ENCODE measurements around the gene CAMK1D.

Gene CAMK1D

DNA sequence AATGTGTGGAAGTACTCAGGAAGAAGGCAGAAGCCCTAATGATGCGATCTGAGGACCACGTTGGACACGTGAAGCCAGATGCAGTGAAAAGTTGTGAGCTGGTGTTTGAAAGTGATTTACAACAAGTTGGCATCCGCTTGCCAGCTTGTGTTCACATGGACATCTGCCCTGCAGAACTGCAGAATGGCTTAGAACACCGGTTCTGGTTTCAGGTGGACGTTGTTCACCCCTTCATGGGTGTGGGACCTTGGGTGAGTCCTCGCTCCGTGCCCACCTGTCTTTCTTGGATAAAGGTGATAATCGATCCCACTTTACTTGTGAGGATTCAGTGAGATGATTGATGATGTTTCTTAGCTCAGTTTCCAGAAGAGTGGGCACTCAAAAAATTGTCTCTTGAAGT is 53.8 kb downstream of the CAMK1D start:
- DNase-seq (ENCODE audit: low spot score) = no peak

DNA sequence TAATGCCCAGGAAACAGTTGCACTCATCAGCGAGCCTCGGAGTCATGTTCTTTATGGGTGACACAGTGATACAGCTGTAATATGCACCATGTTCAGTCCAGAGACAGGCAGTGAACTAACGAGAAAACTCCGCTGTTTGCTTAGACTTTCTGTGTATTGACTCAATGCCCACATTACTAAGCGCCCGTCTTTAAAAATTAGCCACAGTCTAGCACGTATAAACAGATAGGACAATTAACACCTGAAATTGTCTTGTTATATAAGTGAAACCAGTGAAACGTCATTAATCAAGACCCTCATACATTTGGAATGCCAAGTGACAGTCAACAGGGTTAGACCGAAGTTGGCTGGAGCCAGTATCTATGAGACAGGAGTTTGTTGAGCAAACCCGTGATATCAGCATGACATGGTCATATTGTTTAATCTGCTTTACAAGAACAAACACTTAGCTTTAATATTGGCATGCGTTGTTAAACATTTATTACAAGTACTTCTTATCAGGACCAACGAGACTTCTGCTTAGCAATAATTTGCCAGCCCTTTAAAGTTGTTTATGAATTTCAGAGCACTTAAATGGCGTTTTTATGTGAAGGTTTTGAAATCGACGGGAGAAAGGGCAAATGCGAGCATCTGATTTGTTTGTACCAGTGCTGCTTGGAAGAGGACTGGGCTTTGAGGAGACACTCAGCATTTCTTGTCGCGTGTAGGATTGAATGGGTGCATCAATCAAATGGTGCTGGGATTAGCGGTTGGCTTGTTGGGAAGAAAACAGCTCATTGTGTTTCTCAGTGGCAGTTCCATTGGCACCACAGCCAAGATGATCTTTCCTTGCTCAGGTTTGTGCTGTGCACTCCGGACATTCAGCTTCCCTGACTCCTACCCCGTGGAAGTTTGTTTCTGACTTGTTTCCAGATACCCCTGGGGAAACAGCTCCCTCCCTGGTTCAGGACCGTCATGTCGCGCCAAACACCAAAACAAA is 56.3 kb downstream of the CAMK1D start:
- DNase-seq (ENCODE audit: low spot score) = no peak

DNA sequence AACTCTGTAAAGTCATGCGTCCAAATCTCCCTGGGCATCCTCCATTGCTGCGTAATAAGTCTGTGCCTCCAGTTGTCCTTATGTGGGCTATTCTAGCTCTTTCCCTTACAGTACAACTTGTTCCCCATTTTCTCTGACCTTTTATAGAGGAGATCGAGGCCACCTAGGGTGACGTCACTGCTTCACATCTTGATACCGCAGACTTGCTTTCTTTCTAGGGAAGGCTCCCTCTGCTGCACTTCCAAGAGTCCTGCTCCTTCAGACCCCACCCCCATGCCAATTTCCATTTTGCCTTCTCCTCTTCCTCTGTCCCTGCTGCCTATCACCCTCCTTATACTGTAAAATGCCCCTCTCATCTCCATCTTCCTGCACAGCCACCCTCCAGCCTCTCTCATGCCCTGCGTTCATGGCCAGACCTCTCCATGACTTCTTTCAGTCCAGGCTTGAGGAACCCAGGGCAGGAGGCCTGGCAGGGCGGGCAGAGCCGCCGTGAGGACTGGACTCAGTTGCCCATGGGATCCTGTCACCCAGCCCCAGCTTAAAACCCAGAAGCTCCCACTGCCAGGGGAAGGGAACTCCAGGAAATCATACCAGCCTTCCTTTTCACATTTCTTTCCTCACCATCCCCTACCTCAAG is 57.5 kb downstream of the CAMK1D start:
- no peak for DNase-seq (ENCODE audit: low spot score)

DNA sequence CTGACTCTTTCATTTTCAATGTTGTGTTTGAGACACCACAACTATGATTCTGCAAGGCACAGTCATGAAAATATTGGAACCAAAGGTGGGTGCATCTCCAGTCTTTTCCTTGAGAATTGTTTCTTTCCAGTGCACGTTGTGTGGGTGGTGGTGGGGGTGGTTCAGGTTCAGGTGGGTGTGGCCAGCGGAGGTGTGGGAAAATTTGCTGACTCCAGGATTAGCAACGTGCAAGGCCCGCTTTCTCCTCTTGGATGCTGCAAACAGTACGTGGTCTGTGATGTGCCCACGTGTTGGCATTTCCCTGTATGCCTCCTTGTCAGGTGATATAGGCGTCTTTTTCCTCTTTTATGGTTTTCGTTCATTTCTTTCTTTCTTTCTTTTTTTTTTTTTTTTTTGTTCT is 59.1 kb downstream of the CAMK1D start:
- DNase-seq (ENCODE audit: low spot score) = no peak

GRCh38 chr10:12409161-12409560 is 59.8 kb downstream of the CAMK1D start:
- DNase-seq (ENCODE audit: low spot score) = no peak

DNA sequence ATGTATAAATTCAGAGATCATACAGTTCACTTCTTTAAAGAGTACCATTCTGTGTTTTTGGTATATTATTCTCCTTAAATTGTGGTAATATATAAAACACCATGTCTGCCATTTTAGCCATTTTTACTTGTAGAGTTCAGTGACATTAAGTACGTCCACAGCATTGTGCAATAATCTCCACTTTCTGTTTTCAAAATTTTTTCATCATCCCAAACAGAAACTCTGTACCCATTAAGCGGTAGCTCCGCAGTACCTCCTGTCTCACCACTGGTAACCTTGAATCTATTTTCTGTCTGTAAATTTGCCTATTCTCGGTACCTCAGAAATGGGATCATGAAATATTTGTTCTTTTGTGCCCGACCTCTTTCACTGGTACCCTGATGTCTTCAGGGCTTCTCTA is 60.3 kb downstream of the CAMK1D start:
- no peak for DNase-seq (ENCODE audit: low spot score)

DNA sequence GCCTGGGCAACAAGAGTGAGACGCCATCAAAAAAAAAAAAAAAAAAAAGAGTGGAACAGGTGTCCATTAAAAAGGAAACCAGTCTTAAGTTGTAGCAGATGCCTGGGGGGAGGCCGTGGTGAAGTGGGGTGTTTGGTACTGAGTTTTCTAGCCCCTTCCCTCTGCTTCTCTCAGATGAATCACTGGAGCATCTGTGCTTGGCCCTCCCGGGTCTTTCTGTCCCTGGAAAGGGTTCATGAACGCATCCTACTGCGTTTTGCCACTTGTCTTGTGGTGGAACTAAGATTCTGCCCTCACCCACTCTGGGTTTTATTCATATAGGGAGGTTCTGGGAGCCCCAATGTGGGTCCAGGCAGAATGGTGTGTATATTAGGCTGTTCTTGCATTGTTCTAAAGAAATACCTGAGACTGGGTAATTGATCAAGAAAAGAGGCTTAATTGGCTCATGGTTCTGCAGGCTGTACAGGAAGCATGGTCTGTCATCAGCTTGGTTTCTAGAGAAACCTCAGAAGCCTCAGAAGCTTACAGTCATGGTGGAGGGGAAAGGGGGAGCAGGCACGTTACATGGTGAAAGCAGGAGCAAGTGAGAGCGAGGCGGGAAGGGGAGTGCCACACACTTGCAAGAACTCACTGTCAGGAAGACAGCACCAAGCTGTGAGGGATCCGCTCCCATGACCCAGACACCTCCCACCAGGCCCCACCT is 63.5 kb downstream of the CAMK1D start:
- DNase-seq (ENCODE audit: low spot score) = no peak

DNA sequence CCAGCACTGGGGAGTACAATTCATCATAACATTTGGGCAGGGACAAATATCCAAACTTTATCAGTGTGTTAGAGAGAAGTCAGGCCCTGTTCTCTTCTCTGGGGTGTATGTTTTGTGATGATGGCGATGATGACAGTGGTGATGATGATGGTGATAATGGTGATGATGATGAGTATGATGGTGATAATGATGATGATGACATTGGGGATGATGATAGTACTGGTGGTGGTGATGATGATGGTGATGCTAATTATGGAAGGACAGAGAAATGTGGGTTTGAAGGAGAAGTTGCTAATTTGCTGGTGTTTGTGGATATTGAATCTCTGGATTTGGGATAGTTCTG is 64.0 kb downstream of the CAMK1D start:
- DNase-seq (ENCODE audit: low spot score) = no peak

DNA sequence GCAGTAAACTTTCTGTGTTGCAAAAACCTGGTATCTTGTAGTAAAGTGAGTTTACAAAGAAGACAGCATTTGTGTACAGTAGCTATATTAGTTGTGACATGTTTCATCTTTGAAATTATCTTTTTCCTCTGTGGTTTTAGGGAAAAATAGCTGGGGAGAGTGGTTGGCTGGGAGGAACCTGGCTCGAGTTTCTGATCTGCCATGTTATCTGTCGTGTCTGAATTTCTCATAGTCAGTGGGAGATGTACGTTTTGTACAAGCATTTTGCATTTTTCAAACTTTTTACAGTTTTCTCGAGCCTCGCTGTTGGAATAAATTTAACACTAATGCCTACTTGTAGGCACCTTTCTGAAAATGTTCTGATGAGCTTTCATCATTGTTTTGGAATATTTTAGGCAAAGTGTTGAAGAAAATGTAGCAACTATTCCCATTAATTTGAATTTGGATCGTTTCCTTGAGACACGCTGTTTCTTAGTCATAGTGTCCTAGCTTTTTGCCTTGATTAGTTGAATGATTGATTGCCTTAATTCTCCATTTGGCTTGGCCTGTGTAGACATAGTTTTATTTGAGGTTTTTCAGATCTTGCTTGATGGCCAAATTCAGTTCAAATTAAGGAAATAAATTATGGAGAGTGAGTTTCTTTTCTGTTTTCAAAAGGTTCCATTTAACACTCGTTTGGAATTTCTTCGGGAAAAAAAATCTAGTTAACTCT is 65.1 kb downstream of the CAMK1D start:
- DNase-seq (ENCODE audit: low spot score) = no peak

- no peak for DNase-seq (ENCODE audit: low spot score)
Measured at GRCh38 chr10:12416344-12417050, 67.2 kb downstream of the CAMK1D start.

DNA sequence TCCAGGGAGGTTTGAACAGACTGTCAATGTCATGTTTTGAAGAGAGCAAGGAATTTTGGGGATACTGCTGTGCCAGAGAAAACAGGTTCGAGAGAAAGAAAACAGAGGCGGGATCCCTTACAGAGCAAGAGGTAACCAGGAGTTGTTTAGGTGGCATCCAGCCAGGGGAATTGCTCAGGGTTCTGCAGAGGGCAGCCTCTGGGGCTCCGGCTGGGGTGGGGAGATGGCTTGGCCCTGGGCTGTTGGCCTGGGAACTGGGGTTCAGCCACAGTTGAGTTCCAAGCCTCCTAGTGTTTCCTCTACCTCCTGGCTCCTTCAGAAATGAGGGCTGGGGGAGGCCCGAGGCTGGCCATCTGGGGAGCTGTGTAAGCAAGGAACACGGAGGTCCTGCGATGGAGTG is 68.0 kb downstream of the CAMK1D start:
- DNase-seq (ENCODE audit: low spot score) = no peak

GRCh38 chr10:12418000-12418399 is 68.7 kb downstream of the CAMK1D start:
- DNase-seq (ENCODE audit: low spot score) = no peak

DNA sequence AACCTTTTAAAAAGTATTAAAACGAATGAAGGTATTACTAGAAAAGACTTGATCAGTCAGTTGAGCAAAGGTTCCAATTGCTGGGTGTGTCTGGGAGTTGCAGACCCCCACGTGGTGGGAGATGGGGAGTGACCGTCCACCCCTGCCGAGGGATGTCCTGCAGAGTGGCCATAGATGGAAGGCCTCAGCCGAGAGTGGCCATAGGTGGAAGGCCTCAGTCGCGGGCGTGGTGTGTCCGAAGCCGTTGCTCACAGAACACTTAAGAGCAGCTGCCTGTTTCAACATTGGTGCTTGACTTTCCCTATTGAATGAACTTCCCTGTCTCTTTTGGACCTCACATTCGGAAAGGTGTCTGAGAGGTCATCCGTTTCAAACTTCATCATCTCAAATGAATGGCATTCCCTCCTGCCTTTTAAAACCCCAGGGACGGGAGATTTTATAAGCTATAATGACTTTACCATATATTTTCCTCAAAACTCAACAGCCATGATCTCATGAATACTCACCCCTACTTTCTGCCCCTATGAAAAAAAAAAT is 69.4 kb downstream of the CAMK1D start:
- no peak for DNase-seq (ENCODE audit: low spot score)

DNA sequence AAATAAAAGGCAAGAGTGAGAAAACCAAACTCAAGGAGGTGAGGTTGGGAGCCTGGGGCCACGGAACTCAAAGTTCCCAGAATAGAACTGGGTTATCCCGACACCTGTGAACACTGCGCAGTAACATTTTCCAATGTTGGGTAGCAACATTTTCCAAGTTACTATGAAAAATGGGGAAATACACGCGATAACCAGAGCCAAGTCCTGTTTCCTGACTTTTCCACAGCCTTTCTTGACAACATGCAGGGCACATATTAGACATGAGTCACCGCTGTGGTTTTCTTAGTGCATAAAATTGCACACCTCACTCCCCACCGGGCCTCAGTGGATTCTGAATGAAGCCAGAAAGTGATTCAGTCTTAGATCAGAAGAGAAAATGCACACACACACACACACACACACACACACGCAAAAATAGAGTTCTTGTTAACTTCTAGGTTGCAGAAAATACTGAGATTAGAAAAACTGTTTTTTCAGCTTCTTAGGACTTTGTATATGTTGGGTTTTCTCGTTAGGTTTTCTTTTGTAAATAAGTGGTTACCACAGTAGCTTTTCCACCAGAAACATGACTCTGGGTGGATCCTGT is 70.0 kb downstream of the CAMK1D start:
- peak; percentile 78 for DNase-seq (ENCODE audit: low spot score)

- no peak for DNase-seq (ENCODE audit: low spot score)
Measured at GRCh38 chr10:12420530-12421120, 71.3 kb downstream of the CAMK1D start.

DNA sequence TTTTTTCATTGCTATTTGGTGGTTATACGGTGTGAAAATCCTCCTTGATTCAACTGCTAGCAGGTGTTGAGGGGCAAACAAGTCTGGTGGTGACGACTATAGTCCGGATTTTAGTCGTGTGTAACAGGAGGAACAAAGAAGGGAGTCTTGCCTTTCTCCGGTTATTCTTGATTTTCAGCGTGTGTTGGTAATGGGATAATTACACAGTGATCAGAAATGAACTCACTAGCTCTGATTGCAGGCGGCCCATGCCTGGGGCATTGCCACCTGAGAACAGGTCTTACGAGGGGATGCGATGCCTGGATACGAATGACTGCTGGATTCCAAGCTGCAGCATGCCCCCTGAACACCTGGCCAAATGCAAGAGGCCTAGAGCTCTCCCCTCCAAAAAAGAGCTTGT is 72.8 kb downstream of the CAMK1D start:
- DNase-seq (ENCODE audit: low spot score) = no peak

- DNase-seq (ENCODE audit: low spot score) = no peak
Measured at GRCh38 chr10:12423896-12424295, 74.5 kb downstream of the CAMK1D start.

DNA sequence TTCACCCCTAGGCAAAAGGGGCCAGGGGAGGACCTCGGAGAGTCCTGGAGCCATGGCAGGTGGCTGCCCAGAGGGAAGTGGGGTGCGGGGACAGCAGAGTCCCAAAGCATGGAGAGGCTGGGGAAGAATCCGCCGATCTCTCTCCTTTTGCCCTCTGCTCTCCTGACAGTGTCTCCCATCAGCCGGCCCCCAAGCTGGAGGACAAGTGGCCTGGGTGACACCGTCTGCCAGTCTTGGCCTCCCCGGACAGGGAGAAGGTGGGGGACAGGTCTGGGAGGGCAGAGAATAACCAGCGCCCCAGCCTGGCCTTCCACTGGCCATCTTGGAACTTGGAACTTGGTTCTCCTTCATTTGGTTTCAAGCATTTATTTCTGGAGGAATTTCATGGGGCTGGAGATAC is 77.9 kb downstream of the CAMK1D start:
- DNase-seq (ENCODE audit: low spot score) = no peak

GRCh38 chr10:12428447-12429135 is 79.2 kb downstream of the CAMK1D start:
- no peak for DNase-seq (ENCODE audit: low spot score)

GRCh38 chr10:12430406-12430982 is 81.1 kb downstream of the CAMK1D start:
- no peak for DNase-seq (ENCODE audit: low spot score)

Measured in CD4-positive, alpha-beta T cell treated with Interleukin-15 for 4 hours (primary cell).